C4-2B (cell line): ENCODE results near the gene SNAPC2.

Experiments
- H3K27ac ChIP-seq: fragments of 450-650 bp; 2 replicates; pipeline ENCODE4 v1.5.1; 2017
- ZFX ChIP-seq: fragments of 450-650 bp; IDR thresholded peaks from 2 replicates; pipeline ENCODE4 v1.6.1; 2017
- TF ChIP-seq, protein P1 (sequence below): fragments of 450-650 bp; conservative IDR thresholded peaks from 2 replicates; pipeline ENCODE4 v1.5.1; 2017; ENCODE audit warnings: mild to moderate bottlenecking

Gene SNAPC2

DNA sequence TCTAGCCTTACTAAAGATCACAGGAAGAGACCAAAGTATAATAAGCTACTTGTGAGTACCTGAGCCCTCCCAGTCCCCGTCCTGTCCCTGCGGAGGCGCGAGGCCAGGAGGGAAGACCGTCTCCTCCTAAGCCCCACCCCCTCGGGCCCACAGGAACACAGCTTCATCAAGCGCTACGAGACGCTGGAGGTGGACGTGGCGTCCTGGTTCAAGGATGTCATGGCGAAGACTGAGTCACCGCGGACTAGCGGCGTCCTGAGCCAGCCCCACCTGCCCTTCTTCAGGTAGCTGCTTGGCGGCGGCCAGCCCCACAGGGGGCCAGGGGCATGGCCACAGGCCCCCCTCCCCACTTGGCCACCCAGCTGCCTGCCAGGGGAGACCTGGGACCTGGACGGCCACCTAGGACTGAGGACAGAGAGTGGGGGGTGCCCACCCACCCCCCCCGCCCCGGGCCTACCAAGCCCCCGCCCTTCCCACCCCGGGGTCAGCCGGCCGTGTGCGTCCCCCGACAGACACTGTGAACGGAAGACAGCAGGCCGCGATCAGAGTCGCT lies 7.9 kb upstream of the SNAPC2 start:
- TF ChIP-seq, protein P1, sequence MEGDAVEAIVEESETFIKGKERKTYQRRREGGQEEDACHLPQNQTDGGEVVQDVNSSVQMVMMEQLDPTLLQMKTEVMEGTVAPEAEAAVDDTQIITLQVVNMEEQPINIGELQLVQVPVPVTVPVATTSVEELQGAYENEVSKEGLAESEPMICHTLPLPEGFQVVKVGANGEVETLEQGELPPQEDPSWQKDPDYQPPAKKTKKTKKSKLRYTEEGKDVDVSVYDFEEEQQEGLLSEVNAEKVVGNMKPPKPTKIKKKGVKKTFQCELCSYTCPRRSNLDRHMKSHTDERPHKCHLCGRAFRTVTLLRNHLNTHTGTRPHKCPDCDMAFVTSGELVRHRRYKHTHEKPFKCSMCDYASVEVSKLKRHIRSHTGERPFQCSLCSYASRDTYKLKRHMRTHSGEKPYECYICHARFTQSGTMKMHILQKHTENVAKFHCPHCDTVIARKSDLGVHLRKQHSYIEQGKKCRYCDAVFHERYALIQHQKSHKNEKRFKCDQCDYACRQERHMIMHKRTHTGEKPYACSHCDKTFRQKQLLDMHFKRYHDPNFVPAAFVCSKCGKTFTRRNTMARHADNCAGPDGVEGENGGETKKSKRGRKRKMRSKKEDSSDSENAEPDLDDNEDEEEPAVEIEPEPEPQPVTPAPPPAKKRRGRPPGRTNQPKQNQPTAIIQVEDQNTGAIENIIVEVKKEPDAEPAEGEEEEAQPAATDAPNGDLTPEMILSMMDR: no peak
- no peak overlapping the region for H3K27ac ChIP-seq

- TF ChIP-seq, protein P1: no peak
- no peak for TF ChIP-seq ZFX
- no peak overlapping the region for H3K27ac ChIP-seq
Measured at GRCh38 chr19:7912697-7913564, 7.2 kb upstream of the SNAPC2 start.

GRCh38 chr19:7913652-7914051 lies 6.5 kb upstream of the SNAPC2 start:
- TF ChIP-seq, protein P1: no peak
- no peak for TF ChIP-seq ZFX
- H3K27ac ChIP-seq: no peak overlapping the region

GRCh38 chr19:7914099-7914498 lies 6.0 kb upstream of the SNAPC2 start:
- TF ChIP-seq, protein P1: no peak
- TF ChIP-seq ZFX: no peak
- no peak overlapping the region for H3K27ac ChIP-seq

DNA sequence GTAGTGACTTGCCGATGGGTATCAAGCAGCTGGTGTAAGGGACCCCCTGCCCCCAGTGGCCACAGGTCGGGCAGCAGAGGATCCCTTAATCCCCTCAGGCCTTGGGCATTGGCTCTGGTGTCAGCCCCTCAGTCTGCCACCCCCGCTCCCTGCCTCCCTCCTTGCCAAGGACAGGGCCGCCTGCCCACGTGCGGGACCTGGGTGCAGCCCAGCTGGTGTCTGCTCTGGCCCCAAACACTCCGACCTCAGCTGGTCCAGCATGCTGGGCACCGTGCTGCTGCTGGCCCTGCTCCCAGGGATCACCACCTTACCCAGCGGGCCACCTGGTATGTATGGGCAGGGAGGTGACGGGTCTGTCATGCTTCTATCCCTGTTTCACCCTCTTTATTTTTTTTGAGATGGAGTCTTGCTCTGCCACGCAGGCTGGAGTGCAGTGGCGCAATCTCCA lies 5.5 kb upstream of the SNAPC2 start, which contains the start of gene TGFBR3L:
Gene TGFBR3L, plus strand, starts transcription at position 233 of the 448 bp plus-strand sequence.
- peak within 1 kb of the TSS; percentile 78; the same call in 1 of the 2 replicates for H3K27ac ChIP-seq
- TF ChIP-seq ZFX: no peak
- TF ChIP-seq, protein P1: no peak

GRCh38 chr19:7915250-7916102 lies 4.7 kb upstream of the SNAPC2 start:
- TF ChIP-seq ZFX: no peak
- TF ChIP-seq, protein P1: no peak
- peak overlapping the region; percentile 78 for H3K27ac ChIP-seq
